Endodermal cell (in vitro differentiated cells): ENCODE data around the gene UGT2B10. TPM values are rescaled to one million over a fixed set of nuclear protein-coding genes. Genes with fewer than 3 reads are reported as not detected.

Experiments
- DNase-seq: peaks from one replicate; pipeline ENCODE4 v3.0.0-alpha.2; 2017
- H3K27ac ChIP-seq: 2 replicates; pipeline ENCODE4 v1.5.1; 2013; ENCODE audit warnings: mild to moderate bottlenecking, low read depth, low read length, moderate library complexity
- H3K27me3 ChIP-seq: 2 replicates; pipeline ENCODE4 v1.6.1; 2013; ENCODE audit warnings: mild to moderate bottlenecking, low read length, moderate library complexity; ENCODE audit not compliant: insufficient read depth, control insufficient read depth, poor library complexity, severe bottlenecking
- H3K36me3 ChIP-seq: 2 replicates; pipeline ENCODE4 v1.7.0; 2013; ENCODE audit warnings: mild to moderate bottlenecking, low read length, moderate library complexity; ENCODE audit not compliant: control insufficient read depth, insufficient read depth
- H3K4me1 ChIP-seq: one replicate; pipeline ENCODE4 v1.7.0; 2013; ENCODE audit warnings: low read length; ENCODE audit not compliant: control insufficient read depth, insufficient read depth
- H3K4me3 ChIP-seq: 2 replicates; pipeline ENCODE4 v1.5.1; 2013; ENCODE audit warnings: mild to moderate bottlenecking, low read length, moderate library complexity
- H3K9ac ChIP-seq: 2 replicates; pipeline ENCODE4 v1.6.1; 2013; ENCODE audit warnings: mild to moderate bottlenecking, low read length, moderate library complexity; ENCODE audit not compliant: poor library complexity, severe bottlenecking; ENCODE audit errors: extremely low read depth
- H3K9me3 ChIP-seq: 2 replicates; pipeline ENCODE4 v1.6.1; 2013; ENCODE audit warnings: mild to moderate bottlenecking, low read length, moderate library complexity; ENCODE audit not compliant: control insufficient read depth
- H3K27ac Mint-ChIP-seq: 2 replicates; pipeline ENCODE4 v1.8.0; 2020; ENCODE audit warnings: mixed read lengths
- H3K27me3 Mint-ChIP-seq: 2 replicates; pipeline ENCODE4 v1.8.0; 2021; ENCODE audit warnings: mild to moderate bottlenecking, mixed read lengths; ENCODE audit not compliant: insufficient read depth
- H3K36me3 Mint-ChIP-seq: 2 replicates; pipeline ENCODE4 v1.8.0; 2020; ENCODE audit warnings: low read depth, mixed read lengths
- H3K4me1 Mint-ChIP-seq: 2 replicates; pipeline ENCODE4 v1.8.0; 2020; ENCODE audit warnings: mixed read lengths
- H3K4me3 Mint-ChIP-seq: 2 replicates; pipeline ENCODE4 v1.8.0; 2020; ENCODE audit warnings: mild to moderate bottlenecking, moderate library complexity, mixed read lengths
- H3K9me3 Mint-ChIP-seq: 2 replicates; pipeline ENCODE4 v1.8.0; 2020; ENCODE audit warnings: mild to moderate bottlenecking, mixed read lengths
- WGBS, 2 experiments: methylation state at CpG; one replicate each; pipeline versions ENCODE4 v1.1.5 to v1.1.7; 2013; ENCODE audit warnings: missing lambda C conversion rate in 2 of 2, mixed read lengths in 1 of 2; ENCODE audit not compliant: insufficient coverage in 1 of 2, insufficient read length in 1 of 2; 5-methylcytosine and 5-hydroxymethylcytosine counted together
- total RNA-seq, 2 donors: library from RNA; stranded (reverse); fragmentation: NEBNext Ultra II Directional in 1 of 2; extraction: Animal tissue kit (Norgen Biotek cat#: 25700) in 1 of 2; gene quantifications; 2 replicates in 1 of 2; 3 replicates in 1 of 2; pipeline ENCODE4 v1.2.1, GENCODE V29; 2021
- TF ChIP-seq, protein P1 (sequence below): fragments of 200-600 bp; sonication (generic); conservative IDR thresholded peaks from 2 replicates; pipeline ENCODE4 v1.5.0; 2021; ENCODE audit warnings: antibody characterized with exemption, mild to moderate bottlenecking

Gene UGT2B10
- total RNA-seq, 2 donors from 2014 or later, result not detected

DNA sequence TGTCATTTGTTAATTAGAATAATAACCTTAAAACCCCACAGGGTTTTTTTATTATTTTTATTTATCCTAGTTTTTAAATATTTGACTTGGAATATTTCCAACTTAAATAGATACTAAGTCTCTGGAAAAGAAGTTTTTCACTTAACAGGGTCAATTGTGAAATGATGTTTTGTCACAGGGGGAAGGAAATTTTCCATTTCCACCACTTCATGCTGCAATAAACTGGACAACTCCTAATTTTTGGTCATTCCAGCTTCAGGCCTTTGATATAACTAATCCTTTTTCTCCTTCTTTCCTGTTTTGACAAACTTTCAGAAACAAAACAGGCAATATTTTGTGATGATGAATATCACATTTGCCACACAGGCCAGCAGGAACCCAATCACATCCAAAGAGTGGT lies 45.3 kb downstream of the UGT2B10 start:
- no peak overlapping the region for H3K9ac ChIP-seq
- TF ChIP-seq, protein P1, sequence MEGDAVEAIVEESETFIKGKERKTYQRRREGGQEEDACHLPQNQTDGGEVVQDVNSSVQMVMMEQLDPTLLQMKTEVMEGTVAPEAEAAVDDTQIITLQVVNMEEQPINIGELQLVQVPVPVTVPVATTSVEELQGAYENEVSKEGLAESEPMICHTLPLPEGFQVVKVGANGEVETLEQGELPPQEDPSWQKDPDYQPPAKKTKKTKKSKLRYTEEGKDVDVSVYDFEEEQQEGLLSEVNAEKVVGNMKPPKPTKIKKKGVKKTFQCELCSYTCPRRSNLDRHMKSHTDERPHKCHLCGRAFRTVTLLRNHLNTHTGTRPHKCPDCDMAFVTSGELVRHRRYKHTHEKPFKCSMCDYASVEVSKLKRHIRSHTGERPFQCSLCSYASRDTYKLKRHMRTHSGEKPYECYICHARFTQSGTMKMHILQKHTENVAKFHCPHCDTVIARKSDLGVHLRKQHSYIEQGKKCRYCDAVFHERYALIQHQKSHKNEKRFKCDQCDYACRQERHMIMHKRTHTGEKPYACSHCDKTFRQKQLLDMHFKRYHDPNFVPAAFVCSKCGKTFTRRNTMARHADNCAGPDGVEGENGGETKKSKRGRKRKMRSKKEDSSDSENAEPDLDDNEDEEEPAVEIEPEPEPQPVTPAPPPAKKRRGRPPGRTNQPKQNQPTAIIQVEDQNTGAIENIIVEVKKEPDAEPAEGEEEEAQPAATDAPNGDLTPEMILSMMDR, result no peak
- H3K27ac ChIP-seq, result no peak overlapping the region
- no peak overlapping the region for H3K4me3 Mint-ChIP-seq
- no peaks in the 10 kb centered on the region for H3K4me1 ChIP-seq
- H3K27me3 ChIP-seq, result no peaks in the 10 kb centered on the region
- peaks cover 22% of the 10 kb centered on the region for H3K9me3 Mint-ChIP-seq
- no peak overlapping the region for H3K27ac Mint-ChIP-seq
- H3K4me1 Mint-ChIP-seq, result peaks cover 6% of the 10 kb centered on the region
- H3K36me3 ChIP-seq, result no peaks in the 10 kb centered on the region
- H3K4me3 ChIP-seq, result no peak overlapping the region
- H3K27me3 Mint-ChIP-seq, result no peaks in the 10 kb centered on the region
- DNase-seq, result no peak
- H3K36me3 Mint-ChIP-seq, result peaks cover 3% of the 10 kb centered on the region
- H3K9me3 ChIP-seq, result peaks cover 35% of the 10 kb centered on the region

GRCh38 chr4:68864438-68865187 lies 48.8 kb downstream of the UGT2B10 start:
- WGBS, 2 experiments, result 91 to 95% methylated on average over 4 to 6 of the region's 6 CpGs
- H3K4me3 Mint-ChIP-seq, result no peak overlapping the region
- H3K9me3 ChIP-seq, result peaks cover 14% of the 10 kb centered on the region

DNA sequence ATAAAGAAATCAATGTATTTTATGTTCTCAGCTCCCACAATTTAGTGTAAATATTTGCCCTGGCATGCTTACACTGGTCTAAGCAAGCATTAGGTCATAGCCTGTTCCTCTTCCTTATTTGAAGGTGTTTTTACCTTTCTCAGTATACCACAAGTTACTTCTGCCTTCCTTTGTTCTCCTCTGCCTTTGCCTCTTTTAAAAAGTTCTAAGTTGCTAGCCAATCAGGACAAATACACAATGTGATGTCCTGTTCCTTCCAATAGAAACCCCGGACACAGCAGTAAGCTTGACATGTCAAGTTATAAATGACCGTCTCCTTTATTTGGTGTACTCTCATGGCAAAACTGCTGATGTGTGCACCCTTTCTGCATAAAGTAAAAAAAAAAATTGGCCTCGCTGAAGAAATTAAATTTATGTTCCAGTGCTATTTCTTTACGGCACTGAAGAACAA lies 49.4 kb downstream of the UGT2B10 start:
- Histone ChIP-seq H3K9me3 (peaks cover 15% of the 10 kb centered on the region), H3K36me3 (no peaks in the 10 kb centered on the region), H3K9ac (no peak overlapping the region), H3K27ac (no peak overlapping the region), H3K27me3 (no peaks in the 10 kb centered on the region), H3K4me3 (no peak overlapping the region), H3K4me1 (no peaks in the 10 kb centered on the region)
- H3K4me1 Mint-ChIP-seq, result peaks cover 6% of the 10 kb centered on the region
- WGBS, 2 experiments, result 94% methylated on average over 3 to 4 of the region's 4 CpGs
- no peaks in the 10 kb centered on the region for H3K27me3 Mint-ChIP-seq
- H3K4me3 Mint-ChIP-seq, result no peak overlapping the region
- no peak for DNase-seq
- H3K27ac Mint-ChIP-seq, result no peak overlapping the region
- TF ChIP-seq, protein P1, result no peak
- peaks cover 6% of the 10 kb centered on the region for H3K9me3 Mint-ChIP-seq
- no peaks in the 10 kb centered on the region for H3K36me3 Mint-ChIP-seq

More at GRCh38 chr4:68864438-68865187, 48.8 kb downstream of the UGT2B10 start:
- TF ChIP-seq, protein P1, result no peak
- Histone ChIP-seq H3K4me1 (no peaks in the 10 kb centered on the region), H3K27ac (no peak overlapping the region), H3K27me3 (no peaks in the 10 kb centered on the region), H3K9ac (no peak overlapping the region), H3K36me3 (no peaks in the 10 kb centered on the region), H3K4me3 (no peak overlapping the region)
- no peak overlapping the region for H3K27ac Mint-ChIP-seq
- no peaks in the 10 kb centered on the region for H3K36me3 Mint-ChIP-seq
- no peak for DNase-seq
- H3K4me1 Mint-ChIP-seq, result peaks cover 6% of the 10 kb centered on the region
- no peaks in the 10 kb centered on the region for H3K27me3 Mint-ChIP-seq
- peaks cover 6% of the 10 kb centered on the region for H3K9me3 Mint-ChIP-seq
